Measurements from ENCODE around the gene PKIB. TPM values are rescaled to one million over a fixed set of nuclear protein-coding genes. Genes with fewer than 3 reads are reported as not detected.

PKIB gene
- total and polyA plus RNA-seq, 2 of the 4 experiments (the other 2 are of a cell fraction) = 6.3 to 13.1 TPM

GRCh38 chr6:122749451-122750050 lies 139.3 kb downstream of the PKIB start:
- ChIA-PET POLR2A (ENCODE audit: unreplicated experiment) (no interaction called here), CTCF (interaction anchor here (0.9 to 1.0 kb wide), 3 partner anchors 18 to 41 kb away, joined by 3 to 5 read pairs (median 4); no protein-coding TSS in a partner anchor)
- H3K4me1 ChIP-seq (ENCODE audit: control insufficient read depth, insufficient read depth, low read length) = peaks cover 2% of the 10 kb centered on the region; the same call in 1 of the 2 replicates
- WGBS, 2 experiments (ENCODE audit: extremely low coverage in 2 of 2, insufficient read length in 1 of 2) = no CpG with 5 or more reads among the region's 4 CpGs
- no peak for DNase-seq
- no peak overlapping the region for H3K18ac ChIP-seq (ENCODE audit: low read depth, low read length)
- no peak overlapping the region for H3K4me2 ChIP-seq (ENCODE audit: low read depth, low read length)
- H3K4me3 ChIP-seq (ENCODE audit: insufficient read depth, low read depth, low read length) = no peak overlapping the region
- H4K91ac ChIP-seq (ENCODE audit: insufficient read depth, low read depth, low read length) = no peak overlapping the region
- H2AK5ac ChIP-seq (ENCODE audit: low read depth, low read length) = no peak overlapping the region
- dilution Hi-C loops (cut with HindIII; ENCODE audit: low sequenced_read_pairs, unreplicated experiment) (no loop called here), intact Hi-C loops (cut with micrococcal nuclease) (loop anchor here (5.0 kb wide), 1 partner anchor 38 kb away; the partner anchor contains the start of gene SMPDL3A), in situ Hi-C loops (cut with MboI; ENCODE audit: low sequenced_read_pairs) (no loop called here)
- H4K5ac ChIP-seq (ENCODE audit: low read depth, low read length) = no peak overlapping the region
- H3K36me3 ChIP-seq (ENCODE audit: control insufficient read depth, insufficient read depth, low read length) = no peaks in the 10 kb centered on the region
- H2BK120ac ChIP-seq (ENCODE audit: low read depth, low read length) = no peak overlapping the region
- H3K27me3 ChIP-seq (ENCODE audit: control insufficient read depth, insufficient read depth, low read length) = peaks cover 7% of the 10 kb centered on the region
- H3K9ac ChIP-seq (ENCODE audit: low read depth, low read length) = no peak overlapping the region
- H3K9me3 ChIP-seq (ENCODE audit: control insufficient read depth, insufficient read depth, low read length) = no peaks in the 10 kb centered on the region
- H3K9me1 ChIP-seq (ENCODE audit: insufficient read depth, low read length) = no peaks in the 10 kb centered on the region
- ATAC-seq (ENCODE audit: low read depth) = no peak
- H3K4ac ChIP-seq (ENCODE audit: low read depth, low read length) = no peak overlapping the region
- H3K27ac ChIP-seq (ENCODE audit: insufficient read depth, low read length) = no peak overlapping the region
- no peaks in the 10 kb centered on the region for H3K79me1 ChIP-seq (ENCODE audit: low read depth in 1 of 2, low read length in 2 of 2)
- no peaks in the 10 kb centered on the region for H4K20me1 ChIP-seq (ENCODE audit: insufficient read depth, low read length)
- H2BK5ac ChIP-seq (ENCODE audit: low read depth, low read length, poor library complexity, severe bottlenecking) = no peak overlapping the region
- H2AK9ac ChIP-seq (replicated peaks; ENCODE audit: low read depth, low read length, poor library complexity) = no peak overlapping the region
- no peak overlapping the region for H2BK20ac ChIP-seq (ENCODE audit: low read depth, low read length)
- no TSS peak for BruUV-seq (replicated peaks)
- no peak overlapping the region for H3K14ac ChIP-seq (replicated peaks; ENCODE audit: low read depth, low read length)
- H3K56ac ChIP-seq (ENCODE audit: extremely low read depth, insufficient read depth, low read length) = no peak overlapping the region
- TF ChIP-seq CHD1 (IDR thresholded peaks at IDR 0.05; ENCODE audit: low read depth, low read length) = no peak
- TF ChIP-seq CEBPB (IDR thresholded peaks at IDR 0.05; ENCODE audit: low read depth, low read length) = no peak
- TF ChIP-seq RAD21 (IDR thresholded peaks at IDR 0.05; ENCODE audit: low read length) = no peak
- no peak for TF ChIP-seq MAZ (IDR thresholded peaks at IDR 0.05; ENCODE audit: borderline replicate concordance, low read depth, low read length)
- TF ChIP-seq RCOR1 (IDR thresholded peaks at IDR 0.05; ENCODE audit: insufficient replicate concordance, low read length) = no peak
- no peak for TF ChIP-seq RFX5 (IDR thresholded peaks at IDR 0.05; ENCODE audit: low read depth, low read length)
- no peak for TF ChIP-seq MAFK (IDR thresholded peaks at IDR 0.05; ENCODE audit: low read depth, low read length)
- no peak for TF ChIP-seq USF2 (IDR thresholded peaks at IDR 0.05; ENCODE audit: low read depth, low read length)
- TF ChIP-seq FOS (IDR thresholded peaks at IDR 0.05; ENCODE audit: low read depth, low read length) = no peak
- H2BK15ac ChIP-seq (ENCODE audit: low read depth, low read length) = no peak overlapping the region
- no peak overlapping the region for H2AFZ ChIP-seq (replicated peaks; ENCODE audit: low read length, poor library complexity)
- H3K23ac ChIP-seq (ENCODE audit: low read depth, low read length) = no peak overlapping the region
- H4K8ac ChIP-seq (ENCODE audit: low read depth in 2 of 2, low read length in 2 of 2) = no peak overlapping the region

Measured in IMR-90 (cell line).